ENCODE results near the gene TIMP4.

TIMP4 gene

DNA sequence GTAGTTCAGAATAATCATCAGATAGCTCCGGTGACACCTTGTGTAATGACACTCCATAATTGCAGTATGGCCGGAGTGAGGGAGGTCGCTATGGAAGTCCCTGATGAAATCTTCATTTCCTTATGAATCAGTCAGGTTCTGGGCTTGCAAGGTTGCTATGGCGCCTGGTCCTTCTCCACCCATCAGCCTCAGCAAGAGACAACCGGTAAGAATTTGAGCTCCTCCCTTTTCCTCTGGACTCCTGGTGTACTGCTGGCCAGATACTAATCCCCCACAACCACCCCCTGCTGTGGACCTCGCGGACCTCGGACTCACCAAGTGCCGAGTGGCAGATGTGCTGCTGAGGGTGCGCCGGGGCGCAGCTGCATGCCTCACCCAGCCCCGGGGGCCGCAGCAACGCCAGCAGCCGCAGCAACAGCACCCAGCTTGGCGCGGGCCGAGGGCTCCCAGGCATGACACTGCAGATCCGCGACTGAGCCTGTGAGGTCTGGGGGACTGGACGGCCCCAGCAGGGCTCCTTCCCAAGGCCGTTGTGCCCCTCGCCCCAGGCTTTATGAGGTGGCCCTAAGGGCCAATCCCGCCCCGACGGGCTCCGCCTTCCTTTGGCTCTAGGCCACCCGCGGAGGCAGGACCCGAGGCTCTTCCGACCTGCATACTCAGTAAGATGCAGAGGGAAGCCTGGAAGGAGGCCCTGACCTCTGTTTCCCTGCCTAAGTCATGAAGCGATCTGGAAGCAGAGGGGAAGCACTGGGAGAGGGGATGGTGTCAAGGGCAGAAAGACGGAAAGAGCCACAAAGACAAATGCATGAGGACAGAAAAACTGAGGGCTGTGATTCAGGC lies at the start of gene TIMP4:
Gene TIMP4, minus strand, starts transcription at position 526 of the 840 bp plus-strand sequence. Its CDS starts 72 bp downstream, at position 454.
- no peak within 1 kb of the TSS for H3K4me3 ChIP-seq (ENCODE audit: low read length, poor library complexity, severe bottlenecking)
- no peaks in the 10 kb centered on the region for H3K79me2 ChIP-seq (ENCODE audit: insufficient read depth, low read length)
- no peak within 1 kb of the TSS for H3K4me2 ChIP-seq (ENCODE audit: low read depth, low read length, poor library complexity, severe bottlenecking)
- no peaks in the 10 kb centered on the region for H3K9me2 ChIP-seq (replicated peaks; ENCODE audit: low read depth, low read length)
- H3K9me3 ChIP-seq (ENCODE audit: insufficient read depth, low read depth, low read length), result no peaks in the 10 kb centered on the region
- no peaks in the 10 kb centered on the region for H3K27me3 ChIP-seq (ENCODE audit: insufficient read depth, low read length, poor library complexity, severe bottlenecking)
- no peaks in the 10 kb centered on the region for H3K4me1 ChIP-seq (ENCODE audit: insufficient read depth, low read length, poor library complexity, severe bottlenecking)
- TF ChIP-seq EZH2phosphoT487 (IDR thresholded peaks at IDR 0.05; ENCODE audit: borderline replicate concordance) (no peak), CTCF (conservative IDR thresholded peaks at IDR 0.05; ENCODE audit: low read length) (no peak)
- H3F3A ChIP-seq (ENCODE audit: low read depth), result no peaks in the 10 kb centered on the region
- no peaks in the 10 kb centered on the region for H3K36me3 ChIP-seq (ENCODE audit: insufficient read depth, low read length)
- H2AFZ ChIP-seq (ENCODE audit: low read length), result no peak within 1 kb of the TSS
- H4K20me1 ChIP-seq (ENCODE audit: insufficient read depth, low read length, poor library complexity, severe bottlenecking), result no peaks in the 10 kb centered on the region
- H3K9ac ChIP-seq (ENCODE audit: low read depth, low read length, poor library complexity, severe bottlenecking), result no peak within 1 kb of the TSS

- Histone ChIP-seq H3K27me3 (ENCODE audit: insufficient read depth, low read length, poor library complexity, severe bottlenecking) (no peaks in the 10 kb centered on the region), H4K20me1 (ENCODE audit: insufficient read depth, low read length, poor library complexity, severe bottlenecking) (no peaks in the 10 kb centered on the region), H2AFZ (ENCODE audit: low read length) (no peak overlapping the region), H3K9me2 (replicated peaks; ENCODE audit: low read depth, low read length) (no peaks in the 10 kb centered on the region), H3K4me3 (ENCODE audit: low read length, poor library complexity, severe bottlenecking) (no peak overlapping the region), H3F3A (ENCODE audit: low read depth) (no peaks in the 10 kb centered on the region), H3K9ac (ENCODE audit: low read depth, low read length, poor library complexity, severe bottlenecking) (no peak overlapping the region), H3K79me2 (ENCODE audit: insufficient read depth, low read length) (no peaks in the 10 kb centered on the region), H3K9me3 (ENCODE audit: insufficient read depth, low read depth, low read length) (no peaks in the 10 kb centered on the region), H3K4me2 (ENCODE audit: low read depth, low read length, poor library complexity, severe bottlenecking) (no peak overlapping the region), H3K36me3 (ENCODE audit: insufficient read depth, low read length) (no peaks in the 10 kb centered on the region), H3K4me1 (ENCODE audit: insufficient read depth, low read length, poor library complexity, severe bottlenecking) (no peaks in the 10 kb centered on the region)
- TF ChIP-seq CTCF (conservative IDR thresholded peaks at IDR 0.05; ENCODE audit: low read length) (no peak), EZH2phosphoT487 (IDR thresholded peaks at IDR 0.05; ENCODE audit: borderline replicate concordance) (no peak)
Observed at GRCh38 chr3:12205171-12205570, 46.5 kb upstream of the TIMP4 start.

GRCh38 chr3:12201813-12202212 lies 43.1 kb upstream of the TIMP4 start:
- Histone ChIP-seq H3K4me1 (ENCODE audit: insufficient read depth, low read length, poor library complexity, severe bottlenecking) (no peaks in the 10 kb centered on the region), H2AFZ (ENCODE audit: low read length) (no peak overlapping the region), H3K9me2 (replicated peaks; ENCODE audit: low read depth, low read length) (no peaks in the 10 kb centered on the region), H3K27me3 (ENCODE audit: insufficient read depth, low read length, poor library complexity, severe bottlenecking) (no peaks in the 10 kb centered on the region), H4K20me1 (ENCODE audit: insufficient read depth, low read length, poor library complexity, severe bottlenecking) (no peaks in the 10 kb centered on the region), H3K9ac (ENCODE audit: low read depth, low read length, poor library complexity, severe bottlenecking) (no peak overlapping the region), H3K36me3 (ENCODE audit: insufficient read depth, low read length) (no peaks in the 10 kb centered on the region), H3K9me3 (ENCODE audit: insufficient read depth, low read depth, low read length) (no peaks in the 10 kb centered on the region), H3K4me2 (ENCODE audit: low read depth, low read length, poor library complexity, severe bottlenecking) (no peak overlapping the region), H3K4me3 (ENCODE audit: low read length, poor library complexity, severe bottlenecking) (no peak overlapping the region), H3K79me2 (ENCODE audit: insufficient read depth, low read length) (no peaks in the 10 kb centered on the region), H3F3A (ENCODE audit: low read depth) (no peaks in the 10 kb centered on the region)
- TF ChIP-seq CTCF (conservative IDR thresholded peaks at IDR 0.05; ENCODE audit: low read length) (no peak), EZH2phosphoT487 (IDR thresholded peaks at IDR 0.05; ENCODE audit: borderline replicate concordance) (no peak)

All from Loucy (cell line).